ENCODE results near the gene TMEM154. TPM values are rescaled to one million over a fixed set of nuclear protein-coding genes. Genes with fewer than 3 reads are reported as not detected.
A peak's percentile ranks its signal among the peaks of the same experiment; 100 is the strongest.

Gene TMEM154
- 8.3 and 20.3 TPM in 2 replicates for total RNA-seq

- peak; percentile 86 for DNase-seq (ENCODE audit: low read depth)
These were observed at the start of gene TMEM154 for GRCh38 chr4:152679414-152680281. Gene TMEM154 (minus strand): TSS chr4:152679997. CDS start chr4:152679933, 64 bp downstream.

- DNase-seq (ENCODE audit: low read depth): peak; percentile 10
These were observed 49.7 kb upstream of the TMEM154 start for GRCh38 chr4:152729466-152729865.

GRCh38 chr4:152728343-152728742 is 48.5 kb upstream of the TMEM154 start:
- no peak for DNase-seq (ENCODE audit: low read depth)

- DNase-seq (ENCODE audit: low read depth): no peak
These were observed 48.0 kb upstream of the TMEM154 start for GRCh38 chr4:152727784-152728183.

GRCh38 chr4:152724494-152724893 is 44.7 kb upstream of the TMEM154 start:
- DNase-seq (ENCODE audit: low read depth): no peak

- no peak for DNase-seq (ENCODE audit: low read depth)
These were observed 43.4 kb upstream of the TMEM154 start for GRCh38 chr4:152723236-152723635.

GRCh38 chr4:152719801-152720556 is 40.2 kb upstream of the TMEM154 start:
- DNase-seq (ENCODE audit: low read depth): no peak

GRCh38 chr4:152719291-152719690 is 39.5 kb upstream of the TMEM154 start:
- DNase-seq (ENCODE audit: low read depth): no peak

GRCh38 chr4:152715076-152715475 is 35.3 kb upstream of the TMEM154 start:
- DNase-seq (ENCODE audit: low read depth): no peak

GRCh38 chr4:152713951-152714705 is 34.3 kb upstream of the TMEM154 start:
- DNase-seq (ENCODE audit: low read depth): no peak

- peak; percentile 22 for DNase-seq (ENCODE audit: low read depth)
These were observed 30.1 kb upstream of the TMEM154 start for GRCh38 chr4:152709675-152710438.

GRCh38 chr4:152708796-152709195 is 29.0 kb upstream of the TMEM154 start:
- no peak for DNase-seq (ENCODE audit: low read depth)

GRCh38 chr4:152708361-152708760 is 28.6 kb upstream of the TMEM154 start:
- peak; percentile 9 for DNase-seq (ENCODE audit: low read depth)

- no peak for DNase-seq (ENCODE audit: low read depth)
These were observed 27.8 kb upstream of the TMEM154 start for GRCh38 chr4:152707632-152708031.

- no peak for DNase-seq (ENCODE audit: low read depth)
These were observed 26.1 kb upstream of the TMEM154 start for GRCh38 chr4:152705903-152706302.

- no peak for DNase-seq (ENCODE audit: low read depth)
These were observed 25.0 kb upstream of the TMEM154 start for GRCh38 chr4:152704788-152705187.

- DNase-seq (ENCODE audit: low read depth): peak; percentile 16
These were observed 20.4 kb upstream of the TMEM154 start for GRCh38 chr4:152700151-152700550.

GRCh38 chr4:152699313-152699712 is 19.5 kb upstream of the TMEM154 start:
- no peak for DNase-seq (ENCODE audit: low read depth)

GRCh38 chr4:152698089-152698499 is 18.3 kb upstream of the TMEM154 start:
- no peak for DNase-seq (ENCODE audit: low read depth)

GRCh38 chr4:152697284-152698088 is 17.7 kb upstream of the TMEM154 start:
- no peak for DNase-seq (ENCODE audit: low read depth)

All from renal cortical epithelial cell (primary cell).